ENCODE data around the gene MYO15A. TPM values are rescaled to one million over a fixed set of nuclear protein-coding genes. Genes with fewer than 3 reads are reported as not detected.

MYO15A gene
- total and polyA plus RNA-seq, 2 experiments from 2014 or later, result 2.4 to 2.8 TPM

GRCh38 chr17:18228176-18228682 is 119.7 kb downstream of the MYO15A start:
- Histone ChIP-seq H3K4me1 (ENCODE audit: insufficient read depth) (peaks cover 28% of the 10 kb centered on the region), H2AFZ (no peak overlapping the region), H3K27ac (no peak overlapping the region), H3K79me2 (peaks cover 54% of the 10 kb centered on the region), H3K9me2 (replicated peaks; ENCODE audit: insufficient read depth) (no peaks in the 10 kb centered on the region), H3K9me3 (ENCODE audit: low read depth) (no peaks in the 10 kb centered on the region), H3K4me3 (no peak overlapping the region), H4K20me1 (ENCODE audit: insufficient read depth, poor library complexity, severe bottlenecking) (peaks cover 26% of the 10 kb centered on the region), H3K4me2 (no peak overlapping the region), H3K36me3 (replicated peaks; ENCODE audit: insufficient read depth, low read depth) (no peaks in the 10 kb centered on the region), H3K27me3 (no peaks in the 10 kb centered on the region)
- TF ChIP-seq EZH2phosphoT487 (IDR thresholded peaks at IDR 0.05; ENCODE audit: low read depth, severe bottlenecking, unreplicated experiment) (no peak), CTCF (IDR thresholded peaks at IDR 0.05; ENCODE audit: poor library complexity) (no peak), EZH2 (IDR thresholded peaks at IDR 0.05; ENCODE audit: borderline replicate concordance) (no peak)
- no peak for DNase-seq (ENCODE audit: low spot score)
- 92% methylated on average over 10 of the region's 10 CpGs for WGBS (ENCODE audit: low lambda C conversion rate, missing lambda C conversion rate)

- no peak overlapping the region for H2AFZ ChIP-seq
- H3K27me3 ChIP-seq, result no peaks in the 10 kb centered on the region
- WGBS (ENCODE audit: low lambda C conversion rate, missing lambda C conversion rate), result 100% methylated on average over 3 of the region's 4 CpGs
- no peaks in the 10 kb centered on the region for H3K36me3 ChIP-seq (replicated peaks; ENCODE audit: insufficient read depth, low read depth)
- H3K4me1 ChIP-seq (ENCODE audit: insufficient read depth), result peaks cover 23% of the 10 kb centered on the region
- H3K4me3 ChIP-seq, result no peak overlapping the region
- no peaks in the 10 kb centered on the region for H3K9me3 ChIP-seq (ENCODE audit: low read depth)
- H3K27ac ChIP-seq, result no peak overlapping the region
- no peaks in the 10 kb centered on the region for H3K9me2 ChIP-seq (replicated peaks; ENCODE audit: insufficient read depth)
- no peak for DNase-seq (ENCODE audit: low spot score)
- H4K20me1 ChIP-seq (ENCODE audit: insufficient read depth, poor library complexity, severe bottlenecking), result peaks cover 26% of the 10 kb centered on the region
- no peak for TF ChIP-seq EZH2 (IDR thresholded peaks at IDR 0.05; ENCODE audit: borderline replicate concordance)
- TF ChIP-seq EZH2phosphoT487 (IDR thresholded peaks at IDR 0.05; ENCODE audit: low read depth, severe bottlenecking, unreplicated experiment), result no peak
- TF ChIP-seq CTCF (IDR thresholded peaks at IDR 0.05; ENCODE audit: poor library complexity), result no peak
- H3K4me2 ChIP-seq, result no peak overlapping the region
- peaks cover 54% of the 10 kb centered on the region for H3K79me2 ChIP-seq
These were observed 120.7 kb downstream of the MYO15A start for GRCh38 chr17:18229254-18229653.

Other genes with a start within 250 kb of the MYO15A start
- gene TOM1L2, start 136.4 kb upstream of the MYO15A start, total RNA-seq, result 27.5 and 29.6 TPM in 2 replicates
- 21.5 and 41.1 TPM in 2 replicates for gene TOM1L2, start 136.4 kb upstream of the MYO15A start, polyA plus RNA-seq
- gene DRC3, start 135.9 kb upstream of the MYO15A start, total RNA-seq, result 1.1 TPM in 2 replicates
- 1.8 and 3.2 TPM in 2 replicates for gene DRC3, start 135.9 kb upstream of the MYO15A start, polyA plus RNA-seq
- 16.8 and 17.9 TPM in 2 replicates for gene ATPAF2, start 69.6 kb upstream of the MYO15A start, total RNA-seq
- gene ATPAF2, start 69.6 kb upstream of the MYO15A start, polyA plus RNA-seq, result 33.9 and 36.7 TPM in 2 replicates
- 7.1 and 8.2 TPM in 2 replicates for gene GID4, start 69.3 kb upstream of the MYO15A start, total RNA-seq
- 4.7 and 6.7 TPM in 2 replicates for gene GID4, start 69.3 kb upstream of the MYO15A start, polyA plus RNA-seq
- 31.4 and 35.9 TPM in 2 replicates for gene DRG2, start 20.8 kb upstream of the MYO15A start, total RNA-seq
- 36.6 and 38.4 TPM in 2 replicates for gene DRG2, start 20.8 kb upstream of the MYO15A start, polyA plus RNA-seq
- gene ALKBH5, start 75.1 kb downstream of the MYO15A start, total RNA-seq, result 56.6 and 68.6 TPM in 2 replicates
- gene ALKBH5, start 75.1 kb downstream of the MYO15A start, polyA plus RNA-seq, result 66.6 and 78.3 TPM in 2 replicates
- 46.0 and 51.9 TPM in 2 replicates for gene LLGL1, start 116.9 kb downstream of the MYO15A start, total RNA-seq
- gene LLGL1, start 116.9 kb downstream of the MYO15A start, polyA plus RNA-seq, result 5.4 and 7.1 TPM in 2 replicates
- gene FLII, start 150.0 kb downstream of the MYO15A start, total RNA-seq, result 110 and 142 TPM in 2 replicates
- gene FLII, start 150.0 kb downstream of the MYO15A start, polyA plus RNA-seq, result 188 and 210 TPM in 2 replicates
- gene MIEF2, start 151.9 kb downstream of the MYO15A start, total RNA-seq, result 29.3 and 30.7 TPM in 2 replicates
- 20.5 and 21.0 TPM in 2 replicates for gene MIEF2, start 151.9 kb downstream of the MYO15A start, polyA plus RNA-seq
- 24.3 and 28.2 TPM in 2 replicates for gene TOP3A, start 206.2 kb downstream of the MYO15A start, total RNA-seq
- gene TOP3A, start 206.2 kb downstream of the MYO15A start, polyA plus RNA-seq, result 15.5 and 22.5 TPM in 2 replicates
- gene SMCR8, start 206.5 kb downstream of the MYO15A start, total RNA-seq, result 13.8 and 17.7 TPM in 2 replicates
- gene SMCR8, start 206.5 kb downstream of the MYO15A start, polyA plus RNA-seq, result 3.8 TPM in 2 replicates

Measured in hepatocyte (in vitro differentiated cells).